RWPE1 (cell line): Measurements from ENCODE around the gene PIK3R4.

Experiments used
- CTCF ChIA-PET: fragments of 350-600 bp; sonication (Branson Sonifier 250); formaldehyde crosslinking; extraction: SDS; loops from one replicate; lab custom pipeline; 2021; lab: Yijun Ruan, JAX
- POLR2A ChIA-PET: fragments of 400-600 bp; formaldehyde crosslinking; extraction: SDS; loops from one replicate; lab custom pipeline; 2020; ENCODE audit warnings: antibody characterized with exemption; ENCODE audit not compliant: low non-redundant PET; lab: Yijun Ruan, JAX
- DNase-seq: peaks from one replicate; pipeline ENCODE4 v3.0.0; 2012; ENCODE audit warnings: low spot score
- H3K27ac ChIP-seq: fragments of 450-650 bp; 2 replicates; pipeline ENCODE4 v1.5.1; 2017
- CTCF ChIP-seq: fragments of 450-650 bp; conservative IDR thresholded peaks from 2 replicates; pipeline ENCODE4 v1.5.1; 2017; ENCODE audit warnings: low read depth, mild to moderate bottlenecking

PIK3R4 gene

GRCh38 chr3:130761730-130762311 is 15.2 kb upstream of the PIK3R4 start:
- no peak for TF ChIP-seq CTCF
- CTCF ChIA-PET, result no interaction called here
- POLR2A ChIA-PET, result interaction anchor here (0.5 kb wide), 1 partner anchor 29 kb away, joined by 12 read pairs; no protein-coding TSS in a partner anchor
- DNase-seq, result no peak
- no peak overlapping the region for H3K27ac ChIP-seq

- TF ChIP-seq CTCF, result no peak
- ChIA-PET POLR2A (no interaction called here), CTCF (interaction anchor here (0.6 to 1.1 kb wide), 3 partner anchors 173 to 426 kb away, joined by 3 to 4 read pairs (median 3); no protein-coding TSS in a partner anchor)
- peak; percentile 80 for DNase-seq
- no peak overlapping the region for H3K27ac ChIP-seq
These were observed 14.3 kb upstream of the PIK3R4 start for GRCh38 chr3:130760922-130761321.

- CTCF ChIA-PET, result interaction anchor here (0.6 to 0.7 kb wide), 2 partner anchors 133 to 239 kb away, joined by 3 to 5 read pairs; no protein-coding TSS in a partner anchor
- TF ChIP-seq CTCF, result peak; percentile 84
- DNase-seq, result peak; percentile 54
- POLR2A ChIA-PET, result no interaction called here
- H3K27ac ChIP-seq, result no peak overlapping the region
These were observed 13.2 kb upstream of the PIK3R4 start for GRCh38 chr3:130759692-130760338.

GRCh38 chr3:130758624-130759369 is 12.2 kb upstream of the PIK3R4 start:
- no peak for DNase-seq
- TF ChIP-seq CTCF, result no peak
- ChIA-PET POLR2A (no interaction called here), CTCF (interaction anchor here (1.0 kb wide), 1 partner anchor 11 kb away, joined by 3 read pairs; no protein-coding TSS in a partner anchor)
- no peak overlapping the region for H3K27ac ChIP-seq

GRCh38 chr3:130757611-130758150 is 11.1 kb upstream of the PIK3R4 start:
- no peak for DNase-seq
- CTCF ChIA-PET, result no interaction called here
- no peak overlapping the region for H3K27ac ChIP-seq
- TF ChIP-seq CTCF, result no peak
- POLR2A ChIA-PET, result no interaction called here

GRCh38 chr3:130755666-130756065 is 9.0 kb upstream of the PIK3R4 start:
- ChIA-PET POLR2A (interaction anchor here (0.5 kb wide), 1 partner anchor 8 kb away, joined by 5 read pairs; no protein-coding TSS in a partner anchor), CTCF (no interaction called here)
- TF ChIP-seq CTCF, result no peak
- no peak overlapping the region for H3K27ac ChIP-seq
- DNase-seq, result peak; percentile 42
